T-helper 17 cell (primary cell): Measurements from ENCODE around the gene WNT3A. TPM values are rescaled to one million over a fixed set of nuclear protein-coding genes. Genes with fewer than 3 reads are reported as not detected.

Source experiments
- ATAC-seq: fragments of 150-1000 bp; cut with Tn5 transposase; 2 replicates; pipeline ENCODE4 v1.10.0; 2021; ENCODE audit warnings: mild to moderate bottlenecking, moderate library complexity
- DNase-seq, 3 donors: peaks; one replicate each; pipeline versions ENCODE4 v3.0.0 to v3.0.0-alpha.2; 2020 to 2021
- H3K9me3 ChIP-seq: one replicate; pipeline ENCODE4 v1.7.0; 2013; ENCODE audit warnings: low read length, mild to moderate bottlenecking; ENCODE audit not compliant: control insufficient read depth, poor library complexity, severe bottlenecking
- H3K27ac Mint-ChIP-seq: one replicate; pipeline ENCODE4 v1.8.0; 2022; ENCODE audit warnings: mild to moderate bottlenecking, moderate library complexity, mixed read lengths
- H3K27me3 Mint-ChIP-seq: one replicate; pipeline ENCODE4 v1.8.0; 2022; ENCODE audit warnings: mixed read lengths
- H3K36me3 Mint-ChIP-seq: one replicate; pipeline ENCODE4 v1.8.0; 2022; ENCODE audit warnings: low read depth, mixed read lengths
- H3K4me1 Mint-ChIP-seq: one replicate; pipeline ENCODE4 v1.8.0; 2022; ENCODE audit warnings: mild to moderate bottlenecking, mixed read lengths
- H3K4me3 Mint-ChIP-seq: one replicate; pipeline ENCODE4 v1.8.0; 2022; ENCODE audit warnings: mild to moderate bottlenecking, moderate library complexity, mixed read lengths
- total RNA-seq, 4 donors: library from RNA in 2 of 4; stranded (reverse) in 2 of 4; gene quantifications; one replicate each; pipeline ENCODE4 v1.2.3 and lab custom pipeline; 2022 to 2026

Gene WNT3A
- total RNA-seq, 2 donors from 2014 or later, result not detected

GRCh38 chr1:228093050-228093906 lies 86.5 kb downstream of the WNT3A start:
- peaks cover 2% of the 10 kb centered on the region for H3K36me3 Mint-ChIP-seq
- H3K27ac Mint-ChIP-seq, result peak overlapping the region; percentile 34
- H3K4me1 Mint-ChIP-seq, result peaks cover 40% of the 10 kb centered on the region

GRCh38 chr1:228094432-228095016 lies 87.7 kb downstream of the WNT3A start:
- Mint-ChIP-seq H3K4me3 (no peak overlapping the region), H3K36me3 (peaks cover 5% of the 10 kb centered on the region), H3K4me1 (peaks cover 37% of the 10 kb centered on the region), H3K27me3 (no peaks in the 10 kb centered on the region), H3K27ac (no peak overlapping the region)
- no peak for ATAC-seq
- DNase-seq, result no peak
- H3K9me3 ChIP-seq, result peaks cover 2% of the 10 kb centered on the region

More at GRCh38 chr1:228093050-228093906, 86.5 kb downstream of the WNT3A start:
- Mint-ChIP-seq H3K4me3 (no peak overlapping the region), H3K27me3 (no peaks in the 10 kb centered on the region)
- no peak for ATAC-seq
- DNase-seq, result no peak
- H3K9me3 ChIP-seq, result peaks cover 2% of the 10 kb centered on the region

- ATAC-seq (no peak), DNase-seq (no peak)
- Mint-ChIP-seq H3K36me3 (peaks cover 5% of the 10 kb centered on the region), H3K4me1 (peaks cover 33% of the 10 kb centered on the region), H3K27ac (peak overlapping the region; percentile 1), H3K4me3 (no peak overlapping the region), H3K27me3 (no peaks in the 10 kb centered on the region)
- peaks cover 2% of the 10 kb centered on the region for H3K9me3 ChIP-seq
Measured at GRCh38 chr1:228095161-228095560, 88.4 kb downstream of the WNT3A start.

- no peak for DNase-seq
- H3K36me3 Mint-ChIP-seq, result peaks cover 5% of the 10 kb centered on the region
- no peak for ATAC-seq
- H3K4me3 Mint-ChIP-seq, result no peak overlapping the region
- H3K27ac Mint-ChIP-seq, result peak overlapping the region; percentile 1
- peaks cover 29% of the 10 kb centered on the region for H3K4me1 Mint-ChIP-seq
- H3K9me3 ChIP-seq, result peaks cover 2% of the 10 kb centered on the region
- no peaks in the 10 kb centered on the region for H3K27me3 Mint-ChIP-seq
Measured at GRCh38 chr1:228095938-228096337, 89.1 kb downstream of the WNT3A start.

- no peak for DNase-seq
- Mint-ChIP-seq H3K27ac (peak overlapping the region; percentile 83), H3K27me3 (no peaks in the 10 kb centered on the region), H3K36me3 (peaks cover 5% of the 10 kb centered on the region), H3K4me3 (no peak overlapping the region), H3K4me1 (peaks cover 28% of the 10 kb centered on the region)
- H3K9me3 ChIP-seq, result peaks cover 2% of the 10 kb centered on the region
- no peak for ATAC-seq
Measured at GRCh38 chr1:228096416-228097332, 89.9 kb downstream of the WNT3A start.

- no peaks in the 10 kb centered on the region for H3K27me3 Mint-ChIP-seq
- peaks cover 2% of the 10 kb centered on the region for H3K9me3 ChIP-seq
- peaks cover 5% of the 10 kb centered on the region for H3K36me3 Mint-ChIP-seq
- peak overlapping the region; percentile 36 for H3K4me3 Mint-ChIP-seq
- ATAC-seq (no peak), DNase-seq (no peak)
- peaks cover 24% of the 10 kb centered on the region for H3K4me1 Mint-ChIP-seq
- H3K27ac Mint-ChIP-seq, result peak overlapping the region; percentile 83
Measured at GRCh38 chr1:228097333-228098081, 90.7 kb downstream of the WNT3A start.

GRCh38 chr1:228098323-228098931 lies 91.6 kb downstream of the WNT3A start:
- DNase-seq, result no peak
- ATAC-seq, result no peak
- peaks cover 5% of the 10 kb centered on the region for H3K36me3 Mint-ChIP-seq
- no peaks in the 10 kb centered on the region for H3K27me3 Mint-ChIP-seq
- H3K27ac Mint-ChIP-seq, result peak overlapping the region; percentile 85
- peaks cover 2% of the 10 kb centered on the region for H3K9me3 ChIP-seq
- H3K4me1 Mint-ChIP-seq, result peaks cover 26% of the 10 kb centered on the region
- H3K4me3 Mint-ChIP-seq, result peak overlapping the region; percentile 25

GRCh38 chr1:228099331-228099732 lies 92.5 kb downstream of the WNT3A start:
- peak overlapping the region; percentile 85 for H3K27ac Mint-ChIP-seq
- peaks cover 26% of the 10 kb centered on the region for H3K4me1 Mint-ChIP-seq
- H3K27me3 Mint-ChIP-seq, result no peaks in the 10 kb centered on the region
- peaks cover 2% of the 10 kb centered on the region for H3K9me3 ChIP-seq
- H3K4me3 Mint-ChIP-seq, result peak overlapping the region; percentile 21
- ATAC-seq (no peak), DNase-seq (no peak)
- peaks cover 5% of the 10 kb centered on the region for H3K36me3 Mint-ChIP-seq

- H3K27ac Mint-ChIP-seq, result peak overlapping the region; percentile 85
- peak overlapping the region; percentile 91 for H3K4me3 Mint-ChIP-seq
- H3K4me1 Mint-ChIP-seq, result peaks cover 24% of the 10 kb centered on the region
- H3K27me3 Mint-ChIP-seq, result no peaks in the 10 kb centered on the region
- no peaks in the 10 kb centered on the region for H3K9me3 ChIP-seq
- DNase-seq (no peak), ATAC-seq (no peak)
- H3K36me3 Mint-ChIP-seq, result peaks cover 3% of the 10 kb centered on the region
Measured at GRCh38 chr1:228100822-228101613, 94.2 kb downstream of the WNT3A start.

- peaks cover 24% of the 10 kb centered on the region for H3K4me1 Mint-ChIP-seq
- no peak for DNase-seq
- H3K27ac Mint-ChIP-seq, result peak overlapping the region; percentile 85
Measured at GRCh38 chr1:228101614-228101993, 94.8 kb downstream of the WNT3A start.

GRCh38 chr1:228101994-228102790 lies 95.4 kb downstream of the WNT3A start:
- H3K27ac Mint-ChIP-seq, result peak overlapping the region; percentile 85

More at GRCh38 chr1:228101614-228101993, 94.8 kb downstream of the WNT3A start:
- Mint-ChIP-seq H3K4me3 (peak overlapping the region; percentile 91), H3K27me3 (no peaks in the 10 kb centered on the region), H3K36me3 (peaks cover 3% of the 10 kb centered on the region)
- H3K9me3 ChIP-seq, result no peaks in the 10 kb centered on the region
- peak; percentile 14 for ATAC-seq

More at GRCh38 chr1:228101994-228102790, 95.4 kb downstream of the WNT3A start:
- H3K36me3 Mint-ChIP-seq, result peaks cover 3% of the 10 kb centered on the region
- peak overlapping the region; percentile 91 for H3K4me3 Mint-ChIP-seq
- peak; percentile 51 to 63 (median 59) for DNase-seq
- H3K27me3 Mint-ChIP-seq, result no peaks in the 10 kb centered on the region
- no peaks in the 10 kb centered on the region for H3K9me3 ChIP-seq
- peak; percentile 63 for ATAC-seq
- H3K4me1 Mint-ChIP-seq, result peaks cover 24% of the 10 kb centered on the region
